Vagina (tissue), 2 donors: Measurements from ENCODE around the gene GTF3C1. TPM values are rescaled to one million over a fixed set of nuclear protein-coding genes. Genes with fewer than 3 reads are reported as not detected.

ENCODE experiments used
- DNase-seq, 2 donors: peaks; one replicate each; pipeline ENCODE4 v3.0.0-alpha.2; 2017; ENCODE audit errors: extremely low spot score in 2 of 2
- H3K27ac ChIP-seq: fragments of 200-600 bp; sonication (generic); one replicate; pipeline ENCODE4 v1.5.1; 2019
- H3K27me3 ChIP-seq: fragments of 200-600 bp; sonication (generic); one replicate; pipeline ENCODE4 v1.5.1; 2019
- H3K36me3 ChIP-seq, 2 donors: fragments of 200-600 bp; sonication (generic); one replicate each; pipeline ENCODE4 v1.5.1; 2017 to 2019
- H3K4me1 ChIP-seq: fragments of 200-600 bp; sonication (generic); one replicate; pipeline ENCODE4 v1.5.1; 2019
- H3K4me3 ChIP-seq, 2 donors: fragments of 200-600 bp; sonication (generic); 1 replicate in 1 of 2; 2 replicates in 1 of 2; pipeline ENCODE4 v1.5.1; 2016 to 2019
- H3K9me3 ChIP-seq: fragments of 200-600 bp; sonication (generic); one replicate; pipeline ENCODE4 v1.5.1; 2019
- CTCF ChIP-seq, 3 experiments: fragments of 450-650 bp in 2 of 3; fragments of 200-600 bp in 1 of 3; sonication (generic) in 1 of 3; IDR thresholded peaks; one replicate each; pipeline ENCODE4 v1.5.1; 2017 to 2019; ENCODE audit warnings: antibody characterized with exemption in 3 of 3, mild to moderate bottlenecking in 2 of 3, moderate library complexity in 2 of 3
- POLR2A ChIP-seq, 2 donors: fragments of 450-650 bp; IDR thresholded peaks; one replicate each; pipeline ENCODE4 v1.6.1; 2017; ENCODE audit warnings: antibody characterized with exemption in 2 of 2, mild to moderate bottlenecking in 2 of 2, moderate library complexity in 2 of 2
- POLR2AphosphoS5 ChIP-seq, 2 donors: sonication (generic); formaldehyde crosslinking; IDR thresholded peaks; one replicate each; pipeline ENCODE4 v1.9.0; 2017; ENCODE audit warnings: antibody characterized with exemption in 2 of 2, mild to moderate bottlenecking in 2 of 2, low read depth in 1 of 2; ENCODE audit not compliant: insufficient read depth in 1 of 2
- intact Hi-C: fragments of 100-400 bp; cut with DNase I; formaldehyde crosslinking; loops from one replicate; pipeline ENCODE4 v1.15.1; 2023
- total RNA-seq: library from RNA; depleted of rRNA; stranded (reverse); fragments of >200 nt; gene quantifications from one replicate; pipeline ENCODE4 v1.2.3, GENCODE V29; 2016

The GTF3C1 gene
- total RNA-seq, 1 donor from 2014 or later, result 133 TPM

- Histone ChIP-seq H3K9me3 (no peaks in the 10 kb centered on the region), H3K4me1 (no peaks in the 10 kb centered on the region), H3K27ac (no peak overlapping the region), H3K4me3 (no peak overlapping the region), H3K36me3 (peaks cover 0 to 82% of the 10 kb centered on the region in 2 donors), H3K27me3 (no peaks in the 10 kb centered on the region)
- no peak for DNase-seq
- no peak for TF ChIP-seq POLR2A (IDR thresholded peaks at IDR 0.05)
- no peak for TF ChIP-seq CTCF (IDR thresholded peaks at IDR 0.05)
- TF ChIP-seq POLR2AphosphoS5 (IDR thresholded peaks at IDR 0.05; ENCODE audit: insufficient read depth in 1 of 2, low read depth in 1 of 2), result no peak
- intact Hi-C loops, result no loop called here
These were observed 68.3 kb downstream of the GTF3C1 start for GRCh38 chr16:27481282-27481934.

- Histone ChIP-seq H3K36me3 (peaks cover 2 to 82% of the 10 kb centered on the region in 2 donors), H3K4me3 (no peak overlapping the region), H3K27ac (no peak overlapping the region), H3K4me1 (no peaks in the 10 kb centered on the region), H3K9me3 (no peaks in the 10 kb centered on the region), H3K27me3 (no peaks in the 10 kb centered on the region)
- intact Hi-C loops, result no loop called here
- DNase-seq, result no peak
- no peak for TF ChIP-seq POLR2A (IDR thresholded peaks at IDR 0.05)
- no peak for TF ChIP-seq CTCF (IDR thresholded peaks at IDR 0.05)
- TF ChIP-seq POLR2AphosphoS5 (IDR thresholded peaks at IDR 0.05; ENCODE audit: insufficient read depth in 1 of 2, low read depth in 1 of 2), result no peak
These were observed 69.0 kb downstream of the GTF3C1 start for GRCh38 chr16:27480761-27481160.

- peaks cover 4 to 78% of the 10 kb centered on the region in 2 donors for H3K36me3 ChIP-seq
These were observed 73.5 kb downstream of the GTF3C1 start for GRCh38 chr16:27476240-27476639.

GRCh38 chr16:27475561-27475960 is 74.2 kb downstream of the GTF3C1 start:
- no peaks in the 10 kb centered on the region for H3K27me3 ChIP-seq
- H3K4me1 ChIP-seq, result no peaks in the 10 kb centered on the region
- no peak for DNase-seq
- no peak overlapping the region for H3K4me3 ChIP-seq
- H3K9me3 ChIP-seq, result no peaks in the 10 kb centered on the region
- H3K36me3 ChIP-seq, result peaks cover 4 to 78% of the 10 kb centered on the region in 2 donors
- intact Hi-C loops, result no loop called here
- H3K27ac ChIP-seq, result no peak overlapping the region
- TF ChIP-seq POLR2A (IDR thresholded peaks at IDR 0.05) (no peak), POLR2AphosphoS5 (IDR thresholded peaks at IDR 0.05; ENCODE audit: insufficient read depth in 1 of 2, low read depth in 1 of 2) (no peak), CTCF (IDR thresholded peaks at IDR 0.05) (no peak)

More at GRCh38 chr16:27476240-27476639, 73.5 kb downstream of the GTF3C1 start:
- no peaks in the 10 kb centered on the region for H3K4me1 ChIP-seq
- TF ChIP-seq CTCF (IDR thresholded peaks at IDR 0.05) (no peak), POLR2AphosphoS5 (IDR thresholded peaks at IDR 0.05; ENCODE audit: insufficient read depth in 1 of 2, low read depth in 1 of 2) (no peak), POLR2A (IDR thresholded peaks at IDR 0.05) (no peak)
- intact Hi-C loops, result no loop called here
- H3K4me3 ChIP-seq, result no peak overlapping the region
- no peaks in the 10 kb centered on the region for H3K9me3 ChIP-seq
- no peaks in the 10 kb centered on the region for H3K27me3 ChIP-seq
- H3K27ac ChIP-seq, result no peak overlapping the region
- no peak for DNase-seq

- H3K4me1 ChIP-seq, result no peaks in the 10 kb centered on the region
- TF ChIP-seq POLR2AphosphoS5 (IDR thresholded peaks at IDR 0.05; ENCODE audit: insufficient read depth in 1 of 2, low read depth in 1 of 2), result no peak
- no peak for TF ChIP-seq POLR2A (IDR thresholded peaks at IDR 0.05)
- no peak for TF ChIP-seq CTCF (IDR thresholded peaks at IDR 0.05)
- H3K27ac ChIP-seq, result no peak overlapping the region
- no peaks in the 10 kb centered on the region for H3K27me3 ChIP-seq
- no peak for DNase-seq
- intact Hi-C loops, result no loop called here
- H3K9me3 ChIP-seq, result no peaks in the 10 kb centered on the region
- H3K4me3 ChIP-seq, result no peak overlapping the region
- H3K36me3 ChIP-seq, result peaks cover 4 to 81% of the 10 kb centered on the region in 2 donors
These were observed 74.8 kb downstream of the GTF3C1 start for GRCh38 chr16:27474921-27475320.
